GM21786 (cell line): Measurements from ENCODE around the gene SZT2.

ENCODE experiments used
- ATAC-seq: cut with Tn5 transposase; IDR thresholded peaks from one replicate; pipeline ENCODE4 v1.9.1; 2021; ENCODE audit not compliant: unreplicated experiment

SZT2 gene

GRCh38 chr1:43441166-43441893 is 51.6 kb downstream of the SZT2 start:
- no peak for ATAC-seq

GRCh38 chr1:43441894-43442637 is 52.4 kb downstream of the SZT2 start:
- ATAC-seq: no peak

GRCh38 chr1:43442756-43443155 is 53.1 kb downstream of the SZT2 start:
- no peak for ATAC-seq

- ATAC-seq: no peak
Observed at GRCh38 chr1:43443197-43443946, 53.7 kb downstream of the SZT2 start.

- no peak for ATAC-seq
Observed at GRCh38 chr1:43444151-43444828, 54.6 kb downstream of the SZT2 start.

GRCh38 chr1:43444836-43445235 is 55.1 kb downstream of the SZT2 start:
- no peak for ATAC-seq

GRCh38 chr1:43445606-43446387 is 56.1 kb downstream of the SZT2 start:
- no peak for ATAC-seq

GRCh38 chr1:43446388-43446740 is 56.7 kb downstream of the SZT2 start:
- ATAC-seq: no peak

GRCh38 chr1:43446881-43447835 is 57.5 kb downstream of the SZT2 start:
- no peak for ATAC-seq

- ATAC-seq: no peak
Observed at GRCh38 chr1:43447891-43448708, 58.4 kb downstream of the SZT2 start.

GRCh38 chr1:43448955-43449707 is 59.4 kb downstream of the SZT2 start:
- no peak for ATAC-seq

- ATAC-seq: no peak
Observed at GRCh38 chr1:43449708-43450069, 60.0 kb downstream of the SZT2 start.

GRCh38 chr1:43450251-43450941 is 60.7 kb downstream of the SZT2 start:
- ATAC-seq: no peak

- no peak for ATAC-seq
Observed at GRCh38 chr1:43451157-43451591, 61.5 kb downstream of the SZT2 start.

GRCh38 chr1:43451701-43452532 is 62.2 kb downstream of the SZT2 start:
- no peak for ATAC-seq

GRCh38 chr1:43452789-43453441 is 63.2 kb downstream of the SZT2 start:
- ATAC-seq: no peak
